Neutrophil (primary cell): ENCODE data around the gene ARHGAP35.

Experiments used
- H3K27ac ChIP-seq: fragments of 200-600 bp; sonication (generic); 2 replicates; pipeline ENCODE4 v1.5.1; 2016; ENCODE audit warnings: mild to moderate bottlenecking, moderate library complexity
- H3K27me3 ChIP-seq: fragments of 200-600 bp; sonication (generic); 2 replicates; pipeline ENCODE4 v1.6.0; 2016; ENCODE audit warnings: mild to moderate bottlenecking
- H3K36me3 ChIP-seq: fragments of 200-600 bp; sonication (generic); 2 replicates; pipeline ENCODE4 v1.5.1; 2017
- H3K4me1 ChIP-seq, 2 experiments: fragments of 200-600 bp in 1 of 2; sonication (generic) in 1 of 2; 1 replicate in 1 of 2; 2 replicates in 1 of 2; pipeline versions ENCODE4 v1.5.1 to v1.6.1; 2013 to 2016; ENCODE audit warnings: low read depth in 1 of 2, low read length in 1 of 2, mild to moderate bottlenecking in 1 of 2, moderate library complexity in 1 of 2; ENCODE audit not compliant: control insufficient read depth in 1 of 2, insufficient read depth in 1 of 2
- H3K4me3 ChIP-seq, 2 experiments: fragments of 200-600 bp in 1 of 2; sonication (generic) in 1 of 2; 1 replicate in 1 of 2; 2 replicates in 1 of 2; pipeline ENCODE4 v1.5.1; 2013 to 2016; ENCODE audit warnings: low read depth in 1 of 2, low read length in 1 of 2, mild to moderate bottlenecking in 1 of 2, moderate library complexity in 1 of 2
- H3K9me3 ChIP-seq: fragments of 200-600 bp; sonication (generic); 2 replicates; pipeline ENCODE4 v1.5.1; 2016
- TF ChIP-seq, protein P1 (sequence below): fragments of 200-600 bp; sonication (generic); IDR thresholded peaks from 2 replicates; pipeline ENCODE4 v1.5.1; 2016; ENCODE audit warnings: antibody characterized with exemption

ARHGAP35 gene

DNA sequence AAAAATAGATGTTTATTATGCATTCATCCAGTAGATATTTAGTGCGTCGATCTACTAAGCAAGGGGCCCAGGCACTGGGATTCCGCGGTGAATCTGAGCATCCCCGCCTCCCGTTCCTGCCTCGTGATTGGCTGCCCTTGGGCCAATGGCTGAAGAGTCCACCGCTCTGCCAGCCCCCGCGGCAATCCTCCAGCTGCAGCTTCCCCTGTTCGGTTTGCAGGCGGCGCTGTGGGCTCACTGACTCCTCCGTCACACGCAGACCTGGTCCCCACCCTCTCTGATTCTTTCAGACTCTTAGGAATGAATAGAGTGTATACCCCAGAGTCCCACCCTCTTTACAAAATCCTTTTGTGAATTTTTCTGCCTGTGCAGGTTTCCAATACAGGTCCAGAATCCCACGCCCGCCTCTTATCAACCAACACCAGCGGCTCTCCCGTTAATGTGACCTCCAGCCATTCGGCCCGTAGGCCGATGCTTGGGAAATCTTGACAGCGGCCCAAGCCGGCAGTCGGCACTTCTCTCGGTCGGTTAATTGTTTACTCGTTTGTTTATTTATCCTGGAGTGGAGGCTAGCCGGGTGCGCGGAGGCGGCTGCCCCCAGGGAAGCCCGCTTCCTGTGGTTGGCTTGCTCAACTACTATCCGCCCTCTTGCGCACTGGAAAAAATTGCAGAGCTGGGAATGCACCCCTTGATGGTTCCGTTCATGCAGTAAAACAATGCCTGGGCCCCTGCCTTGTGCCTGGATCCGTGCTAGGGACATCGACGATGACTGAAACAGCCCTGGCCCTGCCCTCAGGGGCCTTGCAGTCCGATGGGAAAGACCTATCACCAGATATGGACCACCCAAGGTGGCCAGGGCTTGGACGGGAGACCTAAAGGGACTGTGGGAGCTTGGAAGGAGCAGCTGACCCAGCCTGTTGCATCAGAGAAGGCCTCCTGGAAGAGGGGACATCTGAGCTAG is 4.5 kb upstream of the ARHGAP35 start:
- Histone ChIP-seq H3K4me1 (peaks cover 19% of the 10 kb centered on the region in 2 experiments), H3K4me3 (peak overlapping the region; percentile 43 to 52), H3K27me3 (no peaks in the 10 kb centered on the region), H3K9me3 (no peaks in the 10 kb centered on the region), H3K36me3 (no peaks in the 10 kb centered on the region), H3K27ac (peak overlapping the region; percentile 43)
- TF ChIP-seq, protein P1, sequence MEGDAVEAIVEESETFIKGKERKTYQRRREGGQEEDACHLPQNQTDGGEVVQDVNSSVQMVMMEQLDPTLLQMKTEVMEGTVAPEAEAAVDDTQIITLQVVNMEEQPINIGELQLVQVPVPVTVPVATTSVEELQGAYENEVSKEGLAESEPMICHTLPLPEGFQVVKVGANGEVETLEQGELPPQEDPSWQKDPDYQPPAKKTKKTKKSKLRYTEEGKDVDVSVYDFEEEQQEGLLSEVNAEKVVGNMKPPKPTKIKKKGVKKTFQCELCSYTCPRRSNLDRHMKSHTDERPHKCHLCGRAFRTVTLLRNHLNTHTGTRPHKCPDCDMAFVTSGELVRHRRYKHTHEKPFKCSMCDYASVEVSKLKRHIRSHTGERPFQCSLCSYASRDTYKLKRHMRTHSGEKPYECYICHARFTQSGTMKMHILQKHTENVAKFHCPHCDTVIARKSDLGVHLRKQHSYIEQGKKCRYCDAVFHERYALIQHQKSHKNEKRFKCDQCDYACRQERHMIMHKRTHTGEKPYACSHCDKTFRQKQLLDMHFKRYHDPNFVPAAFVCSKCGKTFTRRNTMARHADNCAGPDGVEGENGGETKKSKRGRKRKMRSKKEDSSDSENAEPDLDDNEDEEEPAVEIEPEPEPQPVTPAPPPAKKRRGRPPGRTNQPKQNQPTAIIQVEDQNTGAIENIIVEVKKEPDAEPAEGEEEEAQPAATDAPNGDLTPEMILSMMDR = peak; percentile 78

DNA sequence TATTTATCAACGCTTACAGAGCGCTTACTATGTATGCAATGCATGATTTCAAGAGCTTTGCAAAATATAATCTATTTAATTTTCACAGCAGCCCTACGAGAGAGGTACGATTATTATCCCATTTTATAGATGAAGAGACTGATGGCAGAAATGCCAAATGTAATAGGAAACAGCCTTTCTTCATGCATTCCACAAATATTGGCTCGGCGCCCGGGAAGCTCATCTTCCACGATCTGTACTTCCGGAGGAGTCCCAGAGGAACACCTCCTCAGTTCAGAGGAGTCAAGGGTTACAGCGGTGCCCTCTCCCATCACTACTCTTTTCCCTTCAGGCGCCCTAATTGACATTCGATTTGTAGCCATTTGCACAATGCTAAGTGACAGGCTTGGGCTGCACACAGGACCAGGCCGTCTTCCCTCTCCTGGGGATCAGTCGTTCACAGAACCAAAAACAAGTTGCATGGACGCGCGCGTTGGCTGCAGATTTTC is 1.1 kb upstream of the ARHGAP35 start:
- Histone ChIP-seq H3K4me3 (peak overlapping the region; percentile 90 to 99), H3K27ac (peak overlapping the region; percentile 84), H3K9me3 (no peaks in the 10 kb centered on the region), H3K4me1 (peaks cover 37 to 39% of the 10 kb centered on the region in 2 experiments), H3K36me3 (no peaks in the 10 kb centered on the region), H3K27me3 (no peaks in the 10 kb centered on the region)
- TF ChIP-seq, protein P1 = no peak

DNA sequence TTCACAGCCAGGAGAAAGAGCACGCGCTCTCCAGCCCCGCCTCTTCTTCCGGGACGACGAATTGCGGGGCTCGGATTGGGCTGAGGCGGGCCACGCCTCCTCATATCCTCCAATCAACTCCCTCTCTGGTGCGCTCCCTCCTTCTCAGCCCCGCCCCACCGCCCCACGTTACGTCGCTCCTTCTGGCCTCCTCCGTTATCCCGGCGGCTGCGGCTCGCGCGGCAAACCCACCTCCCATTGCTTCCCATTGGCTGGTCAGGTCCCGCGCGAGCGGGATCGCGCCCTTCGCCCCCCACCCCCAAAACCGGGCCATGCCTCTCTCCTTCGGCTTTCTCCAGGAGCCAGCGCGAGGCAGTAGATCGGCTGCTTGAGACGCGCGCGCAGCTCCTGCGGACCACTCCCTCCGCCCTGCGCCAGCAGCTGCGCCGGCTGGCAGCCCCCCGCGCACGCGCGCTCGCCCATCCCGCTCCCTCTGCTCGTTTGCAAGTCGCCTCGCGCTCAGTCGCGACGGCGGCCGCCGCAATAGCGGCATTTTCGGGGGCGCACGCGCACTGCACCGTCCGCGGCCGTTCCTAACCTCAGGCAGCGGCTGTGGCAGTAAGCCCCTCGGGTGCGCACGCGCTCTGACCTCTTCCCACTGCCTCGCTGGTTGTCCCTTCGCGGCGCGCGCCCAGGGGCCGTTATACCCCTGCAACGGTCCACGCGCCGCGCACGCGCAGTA is 512 bp upstream of the ARHGAP35 start:
- peaks cover 37 to 39% of the 10 kb centered on the region in 2 experiments for H3K4me1 ChIP-seq
- TF ChIP-seq, protein P1 = no peak

DNA sequence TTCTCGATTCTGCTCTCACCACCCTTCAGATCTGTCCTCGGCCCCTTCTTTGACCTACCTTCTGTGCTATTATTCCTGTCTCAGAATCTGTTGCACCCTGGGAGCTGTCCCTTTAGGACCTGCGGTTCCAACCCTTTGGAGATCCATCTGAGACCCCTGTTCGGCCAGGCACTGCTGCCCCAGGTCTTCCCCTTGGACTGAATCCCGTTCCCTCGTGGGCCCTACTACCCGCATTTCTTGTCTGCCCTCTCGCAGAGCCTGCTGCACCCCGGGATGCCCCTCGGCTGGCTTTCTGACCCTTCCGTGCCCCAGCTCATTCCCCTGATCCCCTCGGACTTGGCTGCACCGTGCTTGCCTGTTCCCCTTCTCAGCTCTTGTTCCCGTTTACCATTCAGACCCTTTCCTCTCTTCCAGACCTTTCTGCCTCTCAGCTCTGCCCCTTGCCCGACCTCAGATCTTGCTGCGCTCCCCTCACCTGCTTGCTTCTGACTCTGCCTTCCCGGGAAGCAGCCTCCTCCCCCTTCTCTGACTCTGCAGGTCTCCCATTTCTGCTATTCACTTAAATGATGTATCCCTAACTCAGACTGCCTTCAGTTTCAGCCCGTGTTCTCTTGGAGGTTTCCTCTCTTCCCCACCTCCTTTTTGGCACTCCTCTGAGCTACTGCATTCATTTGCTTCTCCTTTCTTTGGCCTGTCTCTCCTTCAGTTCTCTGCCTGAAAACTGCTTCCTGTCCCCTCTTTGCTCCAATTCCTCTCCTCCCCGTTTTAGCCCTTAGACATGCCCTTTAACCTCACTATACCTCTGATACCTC is 1.1 kb downstream of the ARHGAP35 start:
- Histone ChIP-seq H3K4me1 (peaks cover 24 to 25% of the 10 kb centered on the region in 2 experiments), H3K36me3 (no peaks in the 10 kb centered on the region), H3K27me3 (no peaks in the 10 kb centered on the region), H3K4me3 (peak overlapping the region; percentile 58 to 99), H3K9me3 (no peaks in the 10 kb centered on the region), H3K27ac (peak overlapping the region; percentile 55)
- TF ChIP-seq, protein P1 = no peak

More for the DNA sequence above, 512 bp upstream of the ARHGAP35 start:
- Histone ChIP-seq H3K27me3 (no peaks in the 10 kb centered on the region), H3K9me3 (no peaks in the 10 kb centered on the region), H3K36me3 (no peaks in the 10 kb centered on the region), H3K4me3 (peak overlapping the region; percentile 90 to 99), H3K27ac (peak overlapping the region; percentile 84)

DNA sequence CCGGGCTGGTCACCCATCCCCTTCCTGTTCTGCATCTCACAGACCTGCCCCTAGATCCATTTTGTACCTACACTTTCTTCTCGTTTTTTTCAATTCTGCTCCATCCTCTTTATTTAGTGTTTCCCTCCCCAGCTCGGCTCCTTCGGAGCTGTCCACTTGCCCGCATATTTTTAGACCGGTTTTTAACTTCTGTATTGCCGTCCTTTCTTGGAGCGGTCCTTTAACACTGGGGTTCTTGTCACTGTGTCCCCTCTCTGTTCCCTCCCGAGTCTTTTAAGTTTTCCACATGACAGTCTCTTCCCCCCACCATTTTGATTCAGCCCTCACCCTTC is 1.7 kb downstream of the ARHGAP35 start:
- H3K4me1 ChIP-seq = peaks cover 24 to 25% of the 10 kb centered on the region in 2 experiments
- H3K4me3 ChIP-seq = peak overlapping the region in 1 of 2 experiments; percentile 99
- peak overlapping the region; percentile 55 for H3K27ac ChIP-seq
- H3K9me3 ChIP-seq = no peaks in the 10 kb centered on the region
- TF ChIP-seq, protein P1 = no peak
- no peaks in the 10 kb centered on the region for H3K36me3 ChIP-seq
- no peaks in the 10 kb centered on the region for H3K27me3 ChIP-seq
